Subcutaneous abdominal adipose tissue (tissue), 5 donors: ENCODE results near the gene LTBP4.

Experiments used
- H3K27ac ChIP-seq: one replicate; pipeline ENCODE4 v1.7.0; 2013; ENCODE audit warnings: low read depth, mild to moderate bottlenecking, inconsistent platforms, low read length, moderate library complexity
- H3K27me3 ChIP-seq, 5 donors: one replicate each; pipeline ENCODE4 v1.7.0; 2013; ENCODE audit warnings: low read length in 5 of 5, inconsistent platforms in 1 of 5; ENCODE audit not compliant: control insufficient read depth in 5 of 5, insufficient read depth in 4 of 5
- H3K36me3 ChIP-seq, 5 donors: one replicate each; pipeline ENCODE4 v1.7.0; 2013; ENCODE audit warnings: low read length in 5 of 5; ENCODE audit not compliant: control insufficient read depth in 5 of 5, insufficient read depth in 5 of 5
- H3K4me1 ChIP-seq, 5 donors: one replicate each; pipeline ENCODE4 v1.7.0; 2013; ENCODE audit warnings: low read length in 5 of 5, mild to moderate bottlenecking in 3 of 5, moderate library complexity in 1 of 5; ENCODE audit not compliant: control insufficient read depth in 5 of 5, insufficient read depth in 5 of 5
- H3K4me3 ChIP-seq, 5 donors: one replicate each; pipeline ENCODE4 v1.7.0; 2013; ENCODE audit warnings: low read length in 5 of 5, low read depth in 1 of 5
- H3K9ac ChIP-seq, 5 donors: one replicate each; pipeline ENCODE4 v1.7.0; 2013; ENCODE audit warnings: low read length in 5 of 5, mild to moderate bottlenecking in 4 of 5, moderate library complexity in 3 of 5
- H3K9me3 ChIP-seq, 5 donors: one replicate each; pipeline ENCODE4 v1.7.0; 2013; ENCODE audit warnings: low read length in 5 of 5; ENCODE audit not compliant: control insufficient read depth in 5 of 5
- donor health status: healthy.
- donor health status: healthy.
- donor health status: healthy.
- donor health status: healthy.
- donor health status: healthy.

LTBP4 gene

DNA sequence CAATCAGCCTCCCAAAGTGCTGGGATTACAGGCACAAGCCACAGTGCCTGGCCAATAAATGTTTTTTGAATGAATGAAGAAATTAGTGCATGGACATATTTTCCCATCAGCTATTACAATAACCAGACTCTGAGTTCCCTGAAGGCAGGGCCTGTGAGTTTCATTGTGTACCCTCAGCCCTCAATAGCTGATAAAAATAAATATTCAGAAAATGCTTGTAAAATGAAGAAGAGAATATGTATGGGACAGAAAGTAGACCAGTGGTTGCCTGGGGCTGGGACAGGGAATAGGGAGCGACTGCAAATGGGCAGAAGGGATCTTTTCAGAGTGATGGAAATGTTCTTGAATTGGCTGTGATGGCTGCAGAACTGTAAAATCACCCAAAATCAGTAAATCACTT, 60.4 kb downstream of the LTBP4 start:
- Histone ChIP-seq H3K27ac (no peak overlapping the region), H3K4me1 (peaks cover 5 to 21% (median 12%) of the 10 kb centered on the region in 5 donors), H3K9me3 (no peaks in the 10 kb centered on the region), H3K4me3 (no peak overlapping the region), H3K36me3 (no peaks in the 10 kb centered on the region), H3K9ac (no peak overlapping the region), H3K27me3 (no peaks in the 10 kb centered on the region)

DNA sequence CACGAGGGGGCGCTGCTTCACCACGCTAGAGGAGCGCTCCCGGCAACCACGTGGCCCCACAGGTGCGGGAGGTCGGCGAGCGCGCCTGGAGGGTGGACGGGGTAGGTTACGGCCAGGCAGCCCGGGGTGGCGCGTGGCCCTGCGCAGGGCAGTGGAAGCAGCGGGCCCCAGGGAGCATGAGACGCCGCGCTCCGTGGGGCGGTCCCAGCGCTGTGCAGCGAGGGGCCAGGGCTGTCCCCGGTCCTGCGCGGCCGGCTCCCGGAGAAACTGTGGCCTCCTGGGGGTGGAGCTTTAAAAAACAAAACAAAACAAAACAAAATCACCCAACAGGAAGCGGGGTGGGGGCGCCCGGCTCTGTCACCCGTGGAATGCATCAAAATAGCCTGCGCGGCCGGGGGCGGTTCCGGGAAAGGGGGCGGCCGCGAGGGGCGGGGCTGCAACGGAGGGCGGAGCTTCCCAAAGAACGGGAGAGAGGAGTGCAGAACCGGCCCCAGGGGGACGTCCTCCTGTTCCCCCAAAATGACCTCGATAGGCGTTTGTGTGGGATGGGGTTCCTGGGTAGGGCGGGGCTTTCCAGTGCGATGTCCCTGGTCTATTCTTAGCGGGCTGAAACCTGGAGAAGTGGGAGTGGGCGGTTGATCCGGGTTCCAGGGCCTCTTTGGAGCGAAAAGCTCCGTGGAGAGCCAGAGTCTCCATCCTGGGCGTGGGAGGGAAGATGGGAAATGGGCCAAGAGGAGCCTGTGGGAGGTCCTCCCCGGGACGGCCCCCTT, 61.9 kb downstream of the LTBP4 start:
- Histone ChIP-seq H3K27ac (peak overlapping the region; percentile 74), H3K36me3 (peaks cover 0 to 14% (median 14%) of the 10 kb centered on the region in 5 donors), H3K27me3 (no peaks in the 10 kb centered on the region), H3K4me3 (peak overlapping the region; percentile 63 to 72 (median 70)), H3K9ac (peak overlapping the region in 4 of 5 donors; percentile 51 to 72 (median 60)), H3K4me1 (peaks cover 5 to 21% (median 12%) of the 10 kb centered on the region in 5 donors), H3K9me3 (no peaks in the 10 kb centered on the region)

DNA sequence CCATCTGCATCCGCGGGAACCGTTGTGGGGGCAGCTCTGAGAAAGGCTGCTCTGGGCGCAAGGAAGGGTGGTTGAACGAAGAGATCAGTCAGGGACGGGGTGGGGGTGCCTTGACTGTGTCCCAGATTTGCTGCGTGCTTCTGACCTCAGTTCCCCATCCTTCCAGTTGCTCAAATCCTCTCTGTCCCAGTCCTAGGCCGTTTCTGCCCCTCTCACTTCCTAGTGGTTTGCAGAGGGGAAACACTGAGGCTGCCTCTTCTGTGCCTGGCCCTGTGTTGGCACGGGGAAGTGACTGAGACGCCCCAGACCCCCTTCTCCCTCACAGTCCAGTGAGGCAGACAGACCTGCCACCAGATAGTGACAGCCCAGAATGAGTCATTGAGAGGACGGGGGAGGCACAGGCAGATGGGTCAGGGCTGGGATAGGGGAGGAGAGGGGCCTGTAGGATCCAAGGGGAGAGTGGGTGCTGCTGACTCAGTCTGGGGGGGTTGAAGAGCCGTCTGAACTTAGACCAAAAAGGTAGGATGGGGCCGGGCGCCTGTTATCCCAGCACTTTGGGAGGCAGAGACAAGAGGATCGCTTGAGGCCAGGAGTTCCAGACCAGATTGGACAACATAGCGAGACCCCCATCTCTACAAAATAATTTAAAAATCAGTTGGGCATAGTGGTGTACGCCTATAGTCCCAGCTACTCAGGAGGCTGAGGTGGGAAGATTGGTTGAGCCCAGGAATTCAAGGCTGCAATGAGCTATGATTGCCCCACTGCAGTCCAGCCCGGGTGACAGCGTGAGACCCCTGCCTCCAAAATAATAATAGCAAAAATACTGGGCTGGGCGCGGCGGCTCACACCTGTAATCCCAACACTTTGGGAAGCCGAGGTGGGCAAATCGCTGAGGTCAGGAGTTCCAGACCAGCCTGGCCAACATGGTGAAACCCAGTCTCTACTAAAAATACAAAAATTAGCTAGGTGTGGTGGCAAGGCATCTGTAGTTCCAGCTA, 62.8 kb downstream of the LTBP4 start:
- H3K9ac ChIP-seq = peak overlapping the region in 2 of 5 donors; percentile 14 to 72
- peaks cover 5 to 21% (median 12%) of the 10 kb centered on the region in 5 donors for H3K4me1 ChIP-seq
- H3K27ac ChIP-seq = peak overlapping the region; percentile 74
- peaks cover 4 to 23% (median 21%) of the 10 kb centered on the region in 5 donors for H3K36me3 ChIP-seq
- peak overlapping the region; percentile 63 to 72 (median 70) for H3K4me3 ChIP-seq
- H3K27me3 ChIP-seq = no peaks in the 10 kb centered on the region
- no peaks in the 10 kb centered on the region for H3K9me3 ChIP-seq

DNA sequence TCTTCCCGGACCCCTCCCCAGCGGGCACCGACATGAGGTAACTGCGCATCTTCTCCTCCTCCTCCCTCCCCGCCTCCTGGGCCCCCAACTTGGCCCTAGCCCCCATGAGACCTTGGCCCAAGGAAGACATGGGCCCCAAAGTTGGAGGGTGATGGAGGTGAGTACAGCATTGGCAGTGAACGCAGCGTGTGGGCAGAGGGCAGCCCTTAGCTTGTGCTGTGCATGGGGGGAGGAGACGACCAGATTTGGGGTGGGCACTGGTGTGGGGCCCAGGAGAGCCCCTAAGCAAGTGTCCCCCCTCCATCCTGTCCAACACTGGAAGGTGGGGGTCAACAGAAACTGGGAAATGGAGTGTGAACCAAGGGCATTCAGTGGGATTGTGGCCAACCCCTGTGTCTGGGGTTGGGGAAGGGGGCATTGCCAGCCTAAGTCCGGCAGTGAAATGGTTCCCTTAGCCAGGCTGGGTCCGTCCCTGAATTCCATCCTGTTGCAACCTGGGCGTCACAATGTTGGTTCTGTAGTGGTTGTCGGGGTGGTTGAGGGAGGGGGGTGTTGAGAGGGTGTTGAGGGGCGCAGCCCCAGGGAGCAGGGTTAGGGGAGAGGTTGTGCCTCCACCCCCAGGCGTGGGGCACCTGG, 65.8 kb downstream of the LTBP4 start:
- no peaks in the 10 kb centered on the region for H3K27me3 ChIP-seq
- peak overlapping the region; percentile 67 for H3K27ac ChIP-seq
- H3K36me3 ChIP-seq = peaks cover 10 to 52% (median 50%) of the 10 kb centered on the region in 5 donors
- peaks cover 3 to 21% (median 12%) of the 10 kb centered on the region in 5 donors for H3K4me1 ChIP-seq
- H3K4me3 ChIP-seq = no peak overlapping the region
- H3K9ac ChIP-seq = no peak overlapping the region
- H3K9me3 ChIP-seq = peaks cover 0 to 2% (median 0%) of the 10 kb centered on the region in 5 donors

DNA sequence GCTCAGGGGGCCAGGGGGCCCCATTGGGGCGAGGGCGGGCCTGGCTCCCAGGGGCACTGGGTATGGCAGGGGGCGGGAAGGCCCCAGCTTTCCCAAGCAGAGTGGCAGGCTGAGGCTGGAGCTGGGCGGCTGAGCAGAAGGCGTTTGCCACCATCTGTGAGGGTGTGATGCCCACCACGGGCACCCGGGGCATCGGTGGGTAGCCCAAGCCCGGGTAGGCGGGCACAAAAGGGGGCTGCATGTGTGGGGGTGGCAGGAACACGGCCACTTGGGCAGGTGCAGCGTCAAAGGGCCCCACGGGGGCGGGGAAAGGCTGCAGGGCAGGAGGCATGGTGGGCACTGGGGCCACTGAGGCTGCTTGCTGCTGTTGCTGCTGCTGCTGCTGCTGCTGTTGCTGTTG, 66.4 kb downstream of the LTBP4 start:
- Histone ChIP-seq H3K9me3 (peaks cover 0 to 2% (median 0%) of the 10 kb centered on the region in 5 donors), H3K27ac (no peak overlapping the region), H3K4me1 (peaks cover 3 to 17% (median 9%) of the 10 kb centered on the region in 5 donors), H3K36me3 (peaks cover 10 to 59% (median 57%) of the 10 kb centered on the region in 5 donors), H3K9ac (no peak overlapping the region), H3K4me3 (no peak overlapping the region), H3K27me3 (no peaks in the 10 kb centered on the region)

DNA sequence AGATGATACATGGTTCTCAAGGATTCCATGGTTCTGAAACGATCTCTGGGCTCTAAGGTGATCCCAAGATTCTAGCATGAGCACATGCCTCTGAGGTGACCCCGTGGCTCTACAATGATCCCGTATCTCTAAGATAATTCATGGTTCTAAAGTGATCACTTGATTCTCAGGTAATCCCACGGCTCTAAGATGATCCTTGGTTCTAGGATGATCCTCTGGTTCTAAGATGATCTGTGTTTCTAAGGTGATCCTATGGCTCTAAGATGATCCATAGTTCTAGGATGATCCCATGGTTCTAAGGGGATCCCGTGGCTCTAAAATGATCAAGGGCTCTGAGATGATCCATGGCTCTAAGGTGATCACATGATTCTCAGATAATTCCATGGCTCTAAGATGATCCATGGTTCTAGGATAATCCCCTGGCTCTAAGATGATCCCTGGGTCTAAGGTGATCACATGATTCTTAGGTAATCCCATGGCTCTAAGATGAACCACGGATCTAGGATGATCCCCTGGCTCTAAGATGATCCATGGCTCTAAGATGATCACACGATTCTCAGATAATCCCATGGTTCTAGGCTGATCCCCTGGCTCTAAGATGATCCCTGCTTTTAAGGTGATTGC, 67.9 kb downstream of the LTBP4 start:
- peaks cover 15 to 74% (median 72%) of the 10 kb centered on the region in 5 donors for H3K36me3 ChIP-seq
- no peak overlapping the region for H3K9ac ChIP-seq
- peaks cover 0 to 2% (median 0%) of the 10 kb centered on the region in 5 donors for H3K9me3 ChIP-seq
- H3K27me3 ChIP-seq = no peaks in the 10 kb centered on the region
- H3K27ac ChIP-seq = no peak overlapping the region
- peaks cover 0 to 2% (median 0%) of the 10 kb centered on the region in 5 donors for H3K4me1 ChIP-seq
- H3K4me3 ChIP-seq = no peak overlapping the region

DNA sequence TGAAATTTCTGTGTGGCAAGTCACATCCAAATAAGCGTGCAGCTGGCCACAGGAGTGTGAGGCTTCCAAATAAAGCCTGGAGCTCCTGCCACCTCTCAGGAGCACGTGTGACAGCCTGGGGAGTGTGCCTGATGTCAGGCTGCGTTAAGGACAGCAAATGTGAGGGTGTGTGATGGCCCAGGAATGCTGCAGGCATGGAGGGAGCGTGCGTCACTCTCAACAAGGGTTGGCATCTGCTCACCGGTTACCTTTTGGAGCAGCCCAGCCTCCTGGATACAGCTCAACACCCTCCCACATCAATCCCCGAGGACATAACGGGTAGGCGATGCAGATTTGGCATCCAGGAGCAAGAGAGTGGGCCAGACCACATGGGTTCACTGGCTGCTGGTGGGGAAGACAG, 70.2 kb downstream of the LTBP4 start:
- H3K36me3 ChIP-seq = peaks cover 17 to 91% (median 84%) of the 10 kb centered on the region in 5 donors

DNA sequence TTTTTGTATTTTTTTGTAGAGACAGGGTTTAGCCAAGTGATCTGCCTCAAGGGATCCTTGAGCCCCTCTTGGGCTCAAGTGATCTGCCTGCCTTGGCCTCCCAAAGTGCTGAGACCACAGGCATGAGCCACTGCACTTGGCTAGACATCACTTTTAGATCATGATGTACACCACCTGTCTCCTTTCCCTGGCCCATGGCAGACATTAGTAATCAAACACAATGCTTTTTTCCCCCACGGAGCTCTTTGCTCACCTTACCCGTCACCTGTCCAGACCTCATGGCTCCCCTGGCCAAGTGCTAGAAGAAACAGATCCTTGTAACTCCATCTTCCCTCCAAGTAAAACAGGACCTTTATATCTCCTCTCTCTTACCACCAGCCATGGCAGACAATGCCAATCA, 70.9 kb downstream of the LTBP4 start:
- no peak overlapping the region for H3K9ac ChIP-seq
- H3K27me3 ChIP-seq = no peaks in the 10 kb centered on the region
- no peaks in the 10 kb centered on the region for H3K4me1 ChIP-seq
- peaks cover 0 to 2% (median 0%) of the 10 kb centered on the region in 5 donors for H3K9me3 ChIP-seq
- H3K4me3 ChIP-seq = no peak overlapping the region
- peaks cover 17 to 93% (median 87%) of the 10 kb centered on the region in 5 donors for H3K36me3 ChIP-seq
- H3K27ac ChIP-seq = no peak overlapping the region

More for the DNA sequence above, 70.2 kb downstream of the LTBP4 start:
- no peak overlapping the region for H3K4me3 ChIP-seq
- H3K27ac ChIP-seq = no peak overlapping the region
- H3K9me3 ChIP-seq = peaks cover 0 to 2% (median 0%) of the 10 kb centered on the region in 5 donors
- H3K27me3 ChIP-seq = no peaks in the 10 kb centered on the region
- H3K4me1 ChIP-seq = no peaks in the 10 kb centered on the region
- no peak overlapping the region for H3K9ac ChIP-seq

DNA sequence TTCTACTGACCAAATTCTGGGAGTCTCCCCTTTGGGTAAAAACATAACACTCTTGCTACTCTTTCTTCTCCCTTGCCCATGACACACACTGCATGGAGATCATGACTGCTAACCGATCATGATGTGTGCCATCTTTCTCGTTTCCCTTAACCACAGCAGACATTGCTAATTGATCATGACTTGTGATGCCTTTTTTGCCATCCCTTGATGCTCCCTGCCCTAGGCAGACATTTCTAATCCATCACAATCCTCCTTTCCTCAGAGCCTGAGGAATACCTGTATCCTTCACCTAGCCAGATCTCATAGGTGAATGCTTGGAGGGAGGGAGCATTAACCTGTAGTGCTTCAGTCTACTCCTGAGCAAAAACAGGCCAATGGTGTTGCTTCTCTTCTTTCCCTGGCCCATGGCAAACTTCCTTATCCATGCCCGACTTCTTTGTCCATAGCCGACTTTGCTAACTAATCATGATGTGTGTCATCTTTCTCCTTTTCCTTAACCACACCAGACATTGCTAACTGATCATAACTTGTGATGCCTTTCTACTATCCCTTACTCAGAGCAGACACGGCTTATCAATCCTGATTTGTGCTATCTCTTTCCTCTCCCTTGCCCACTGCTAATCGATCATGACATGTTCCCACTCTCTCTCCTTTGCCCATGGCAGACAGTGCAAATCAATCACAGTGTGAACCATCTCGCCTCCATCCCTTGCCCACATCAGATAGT, 71.6 kb downstream of the LTBP4 start:
- Histone ChIP-seq H3K4me3 (no peak overlapping the region), H3K36me3 (peaks cover 17 to 93% (median 87%) of the 10 kb centered on the region in 5 donors), H3K27me3 (no peaks in the 10 kb centered on the region), H3K9ac (no peak overlapping the region), H3K27ac (no peak overlapping the region), H3K4me1 (no peaks in the 10 kb centered on the region), H3K9me3 (peaks cover 0 to 2% (median 0%) of the 10 kb centered on the region in 5 donors)
